ENCODE measurements around the gene RAE1.

The RAE1 gene

GRCh38 chr20:57312138-57312537 is 38.9 kb upstream of the RAE1 start:
- TF ChIP-seq, protein P1, sequence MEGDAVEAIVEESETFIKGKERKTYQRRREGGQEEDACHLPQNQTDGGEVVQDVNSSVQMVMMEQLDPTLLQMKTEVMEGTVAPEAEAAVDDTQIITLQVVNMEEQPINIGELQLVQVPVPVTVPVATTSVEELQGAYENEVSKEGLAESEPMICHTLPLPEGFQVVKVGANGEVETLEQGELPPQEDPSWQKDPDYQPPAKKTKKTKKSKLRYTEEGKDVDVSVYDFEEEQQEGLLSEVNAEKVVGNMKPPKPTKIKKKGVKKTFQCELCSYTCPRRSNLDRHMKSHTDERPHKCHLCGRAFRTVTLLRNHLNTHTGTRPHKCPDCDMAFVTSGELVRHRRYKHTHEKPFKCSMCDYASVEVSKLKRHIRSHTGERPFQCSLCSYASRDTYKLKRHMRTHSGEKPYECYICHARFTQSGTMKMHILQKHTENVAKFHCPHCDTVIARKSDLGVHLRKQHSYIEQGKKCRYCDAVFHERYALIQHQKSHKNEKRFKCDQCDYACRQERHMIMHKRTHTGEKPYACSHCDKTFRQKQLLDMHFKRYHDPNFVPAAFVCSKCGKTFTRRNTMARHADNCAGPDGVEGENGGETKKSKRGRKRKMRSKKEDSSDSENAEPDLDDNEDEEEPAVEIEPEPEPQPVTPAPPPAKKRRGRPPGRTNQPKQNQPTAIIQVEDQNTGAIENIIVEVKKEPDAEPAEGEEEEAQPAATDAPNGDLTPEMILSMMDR (IDR thresholded peaks at IDR 0.05; ENCODE audit: insufficient read depth, low read length, poor library complexity, severe bottlenecking): no peak
- DNase-seq (ENCODE audit: extremely low read depth, insufficient read length): no peak
- Histone ChIP-seq H3K36me3 (ENCODE audit: control insufficient read depth, insufficient read depth, low read length) (no peaks in the 10 kb centered on the region), H3K4me3 (replicated peaks; ENCODE audit: low read depth, low read length) (no peak overlapping the region), H3K27me3 (replicated peaks; ENCODE audit: control insufficient read depth, insufficient read depth, low read length) (no peaks in the 10 kb centered on the region; the same call in none of the 2 replicates)

GRCh38 chr20:57313230-57313629 is 37.8 kb upstream of the RAE1 start:
- DNase-seq (ENCODE audit: extremely low read depth, insufficient read length): no peak
- Histone ChIP-seq H3K36me3 (ENCODE audit: control insufficient read depth, insufficient read depth, low read length) (no peaks in the 10 kb centered on the region), H3K27me3 (replicated peaks; ENCODE audit: control insufficient read depth, insufficient read depth, low read length) (no peaks in the 10 kb centered on the region; the same call in none of the 2 replicates), H3K4me3 (replicated peaks; ENCODE audit: low read depth, low read length) (no peak overlapping the region)
- TF ChIP-seq, protein P1 (IDR thresholded peaks at IDR 0.05; ENCODE audit: insufficient read depth, low read length, poor library complexity, severe bottlenecking): no peak

GRCh38 chr20:57313951-57314350 is 37.1 kb upstream of the RAE1 start:
- TF ChIP-seq, protein P1 (IDR thresholded peaks at IDR 0.05; ENCODE audit: insufficient read depth, low read length, poor library complexity, severe bottlenecking): no peak
- DNase-seq (ENCODE audit: extremely low read depth, insufficient read length): no peak
- Histone ChIP-seq H3K36me3 (ENCODE audit: control insufficient read depth, insufficient read depth, low read length) (no peaks in the 10 kb centered on the region), H3K4me3 (replicated peaks; ENCODE audit: low read depth, low read length) (no peak overlapping the region), H3K27me3 (replicated peaks; ENCODE audit: control insufficient read depth, insufficient read depth, low read length) (no peaks in the 10 kb centered on the region; the same call in none of the 2 replicates)

DNA sequence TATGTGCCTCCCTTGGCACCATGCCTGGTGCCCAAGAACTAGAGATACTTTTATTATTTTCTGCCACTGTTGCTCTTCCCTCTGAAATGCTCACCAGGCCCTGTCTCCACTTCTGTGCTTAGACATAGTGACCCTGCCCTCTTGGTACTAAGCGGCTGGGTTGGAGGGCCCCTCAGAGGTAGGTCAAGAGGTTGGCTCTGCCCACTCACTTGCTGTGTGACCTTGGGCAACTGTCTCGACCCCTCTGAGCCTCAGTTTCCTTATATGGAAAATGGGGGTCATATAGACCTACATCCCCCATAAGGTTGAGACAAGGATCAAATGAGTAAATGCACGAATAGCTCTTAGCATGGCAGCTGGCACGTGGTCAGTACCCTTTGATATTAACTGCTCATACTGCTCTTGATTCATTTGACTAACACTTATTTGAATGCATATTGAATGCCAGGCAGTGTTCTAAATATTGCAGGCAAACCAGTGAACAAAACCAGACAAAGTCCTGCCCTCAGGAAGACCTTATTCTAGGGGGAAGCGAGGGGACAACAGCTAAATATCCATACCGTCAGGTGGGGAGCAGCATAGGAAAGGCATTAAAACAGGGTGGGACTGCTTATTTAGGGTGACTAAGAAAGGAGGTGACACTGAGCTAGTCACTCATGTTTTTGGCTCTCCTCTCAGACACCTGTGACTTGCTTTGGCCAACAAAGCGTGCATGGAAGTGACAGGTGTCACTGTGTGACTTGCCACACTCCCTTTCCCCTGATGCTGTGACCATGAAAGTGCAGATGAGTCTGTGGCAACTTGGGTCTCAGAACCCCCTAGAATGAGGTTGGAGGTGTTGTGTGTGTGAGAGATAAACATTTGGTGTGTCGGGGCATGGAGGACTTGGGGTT is 35.7 kb upstream of the RAE1 start:
- TF ChIP-seq, protein P1 (IDR thresholded peaks at IDR 0.05; ENCODE audit: insufficient read depth, low read length, poor library complexity, severe bottlenecking): no peak
- Histone ChIP-seq H3K4me3 (replicated peaks; ENCODE audit: low read depth, low read length) (no peak overlapping the region), H3K27me3 (replicated peaks; ENCODE audit: control insufficient read depth, insufficient read depth, low read length) (no peaks in the 10 kb centered on the region; the same call in none of the 2 replicates), H3K36me3 (ENCODE audit: control insufficient read depth, insufficient read depth, low read length) (no peaks in the 10 kb centered on the region)
- no peak for DNase-seq (ENCODE audit: extremely low read depth, insufficient read length)

DNA sequence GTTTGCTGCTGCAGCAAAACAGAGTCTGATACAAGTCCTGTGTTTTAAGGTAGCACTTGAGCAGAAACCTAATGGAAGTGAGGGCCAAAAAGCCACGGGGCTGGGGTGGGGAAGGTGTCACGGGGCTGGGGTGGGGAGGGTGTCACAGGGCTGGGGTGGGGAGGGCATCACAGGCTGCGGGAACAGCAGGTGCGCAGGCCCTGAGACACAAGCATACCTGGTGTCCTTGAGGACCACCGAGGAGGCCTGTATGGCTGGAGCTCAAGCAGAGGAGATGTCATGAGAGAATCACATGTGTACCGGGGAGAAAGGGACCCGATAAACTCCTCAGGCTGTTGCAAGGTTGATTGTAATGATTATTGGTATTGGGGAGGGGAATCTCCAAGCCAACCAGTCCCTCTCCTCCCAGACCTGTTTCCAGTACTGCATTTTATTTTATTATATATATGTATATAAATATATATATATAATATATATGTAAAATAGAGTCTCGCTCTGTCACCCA is 35.0 kb upstream of the RAE1 start:
- H3K4me3 ChIP-seq (replicated peaks; ENCODE audit: low read depth, low read length): no peak overlapping the region
- no peaks in the 10 kb centered on the region; the same call in none of the 2 replicates for H3K27me3 ChIP-seq (replicated peaks; ENCODE audit: control insufficient read depth, insufficient read depth, low read length)
- TF ChIP-seq, protein P1 (IDR thresholded peaks at IDR 0.05; ENCODE audit: insufficient read depth, low read length, poor library complexity, severe bottlenecking): no peak

More for the DNA sequence above, 35.0 kb upstream of the RAE1 start:
- DNase-seq (ENCODE audit: extremely low read depth, insufficient read length): no peak
- H3K36me3 ChIP-seq (ENCODE audit: control insufficient read depth, insufficient read depth, low read length): no peaks in the 10 kb centered on the region
